HepG2 (cell line): ENCODE measurements around the gene GRB2. TPM values are rescaled to one million over a fixed set of nuclear protein-coding genes. Genes with fewer than 3 reads are reported as not detected.

Experiments
- AGO1 ChIP-seq: fragments of 200-400 bp; formaldehyde crosslinking; IDR thresholded peaks from 2 replicates; pipeline ENCODE4 v1.6.1; 2017; ENCODE audit warnings: mild to moderate bottlenecking, low read depth, low read length, moderate library complexity; ENCODE audit not compliant: poor library complexity, severe bottlenecking
- ATRX ChIP-seq: sonication (generic); formaldehyde crosslinking; IDR thresholded peaks from 2 replicates; pipeline ENCODE4 v1.4.0; 2020; ENCODE audit warnings: missing genetic modification reagents, borderline replicate concordance
- CBFB ChIP-seq: sonication (generic); formaldehyde crosslinking; IDR thresholded peaks from 2 replicates; pipeline ENCODE4 v1.4.0; 2020; ENCODE audit warnings: missing genetic modification reagents
- CSRNP1 ChIP-seq: sonication (generic); formaldehyde crosslinking; IDR thresholded peaks from 2 replicates; pipeline ENCODE4 v1.8.1; 2023; ENCODE audit warnings: mild to moderate bottlenecking, missing genetic modification reagents
- DMTF1 ChIP-seq: sonication (generic); formaldehyde crosslinking; IDR thresholded peaks from 2 replicates; pipeline ENCODE4 v1.4.0; 2020; ENCODE audit warnings: mild to moderate bottlenecking, missing genetic modification reagents
- E2F2 ChIP-seq: sonication (generic); formaldehyde crosslinking; IDR thresholded peaks from 2 replicates; pipeline ENCODE4 v1.4.0; 2020; ENCODE audit warnings: missing genetic modification reagents, borderline replicate concordance
- GFI1 ChIP-seq: sonication (generic); formaldehyde crosslinking; IDR thresholded peaks from 2 replicates; pipeline ENCODE4 v1.5.0; 2020; ENCODE audit warnings: missing genetic modification reagents, mild to moderate bottlenecking, borderline replicate concordance
- NR0B2 ChIP-seq: sonication (generic); formaldehyde crosslinking; IDR thresholded peaks from 2 replicates; pipeline ENCODE4 v1.4.0; 2020; ENCODE audit warnings: mild to moderate bottlenecking, missing genetic modification reagents
- SP140L ChIP-seq: sonication (generic); formaldehyde crosslinking; IDR thresholded peaks from 2 replicates; pipeline ENCODE4 v1.4.0; 2020; ENCODE audit warnings: missing genetic modification reagents, borderline replicate concordance
- ZBED4 ChIP-seq: sonication (generic); formaldehyde crosslinking; IDR thresholded peaks from 2 replicates; pipeline ENCODE4 v1.4.0; 2020; ENCODE audit warnings: missing genetic modification reagents, borderline replicate concordance
- ZBTB14 ChIP-seq: sonication (generic); formaldehyde crosslinking; IDR thresholded peaks from 2 replicates; pipeline ENCODE4 v1.4.0; 2020; ENCODE audit warnings: missing genetic modification reagents
- ZNF264 ChIP-seq: sonication (generic); formaldehyde crosslinking; IDR thresholded peaks from 2 replicates; pipeline ENCODE4 v1.4.0; 2020; ENCODE audit warnings: missing genetic modification reagents
- ZNF556 ChIP-seq: sonication (generic); formaldehyde crosslinking; IDR thresholded peaks from 2 replicates; pipeline ENCODE4 v1.4.0; 2020; ENCODE audit warnings: mild to moderate bottlenecking, missing genetic modification reagents, borderline replicate concordance
- ZNF747 ChIP-seq: sonication (generic); formaldehyde crosslinking; IDR thresholded peaks from 2 replicates; pipeline ENCODE4 v1.8.1; 2023; ENCODE audit warnings: missing genetic modification reagents, mild to moderate bottlenecking, borderline replicate concordance
- ZNF781 ChIP-seq: sonication (generic); formaldehyde crosslinking; IDR thresholded peaks from 2 replicates; pipeline ENCODE4 v1.5.1; 2020; ENCODE audit warnings: borderline replicate concordance, mild to moderate bottlenecking, missing genetic modification reagents; ENCODE audit errors: not compliant biosample characterization
- polyA plus RNA-seq, 8 experiments: library from polyadenylated mRNA; depleted of rRNA in 3 of 8; stranded (reverse) in 7 of 8; unstranded in 1 of 8; fragments of >200 nt; fragmentation: Illumina TruSeq in 4 of 8; extraction: Trizol in 4 of 8; gene quantifications; 2 replicates each; pipeline versions ENCODE4 v1.2.1 to v1.2.3, GENCODE V29; 2011 to 2016; ENCODE audit warnings: low read depth in 4 of 8, missing spikeins in 1 of 8, mixed read lengths in 1 of 8; ENCODE audit not compliant: insufficient read depth in 1 of 8
- total RNA-seq, 5 experiments: library from RNA; depleted of rRNA; stranded (reverse); fragments of >200 nt; fragmentation: Illumina TruSeq; extraction: Trizol; gene quantifications; 2 replicates each; pipeline ENCODE4 v1.2.3, GENCODE V29; 2016; ENCODE audit warnings: low read depth in 1 of 5

Gene GRB2
- total and polyA plus RNA-seq, 2 of the 13 experiments (the other 11 are each of a cell fraction or from before 2014, with no cell fraction given) = 84.6 to 92.3 TPM

- no peak for TF ChIP-seq ZNF556 (CRISPR knock-in tag)
- peak; percentile 50; the same call in 1 of the 2 replicates for TF ChIP-seq GFI1
- peak; percentile 51; the same call in 1 of the 2 replicates for TF ChIP-seq ZBTB14
- TF ChIP-seq ATRX (CRISPR knock-in tag) = no peak
- TF ChIP-seq CSRNP1 (CRISPR knock-in tag) = no peak
- TF ChIP-seq ZNF264 (CRISPR knock-in tag) = no peak
- no peak; the same call in 1 of the 2 replicates for TF ChIP-seq CBFB
- no peak for TF ChIP-seq DMTF1
- TF ChIP-seq NR0B2 (CRISPR knock-in tag) = 0 out of 2 replicates have a peak, but pooled peaks have one; percentile 19
- TF ChIP-seq ZNF781 (CRISPR knock-in tag) = no peak
- peak; percentile 27 for TF ChIP-seq AGO1
- TF ChIP-seq ZBED4 (CRISPR knock-in tag) = no peak
- TF ChIP-seq ZNF747 (CRISPR knock-in tag) = peak; percentile 82
- TF ChIP-seq E2F2 (CRISPR knock-in tag) = no peak
- TF ChIP-seq SP140L = no peak
These were observed 135.1 kb downstream of the GRB2 start (continued) for GRCh38 chr17:75270218-75270965.
